ENCODE measurements around the gene NECTIN4. TPM values are rescaled to one million over a fixed set of nuclear protein-coding genes. Genes with fewer than 3 reads are reported as not detected.
"Not testable (repeated sequence)": the region's sequence is repeated elsewhere in the genome, so short reads cannot be mapped to it uniquely, and the experiment has no call there.

Gene NECTIN4
- total and polyA plus RNA-seq, 2 donors: 0.66 to 4.7 TPM

DNA sequence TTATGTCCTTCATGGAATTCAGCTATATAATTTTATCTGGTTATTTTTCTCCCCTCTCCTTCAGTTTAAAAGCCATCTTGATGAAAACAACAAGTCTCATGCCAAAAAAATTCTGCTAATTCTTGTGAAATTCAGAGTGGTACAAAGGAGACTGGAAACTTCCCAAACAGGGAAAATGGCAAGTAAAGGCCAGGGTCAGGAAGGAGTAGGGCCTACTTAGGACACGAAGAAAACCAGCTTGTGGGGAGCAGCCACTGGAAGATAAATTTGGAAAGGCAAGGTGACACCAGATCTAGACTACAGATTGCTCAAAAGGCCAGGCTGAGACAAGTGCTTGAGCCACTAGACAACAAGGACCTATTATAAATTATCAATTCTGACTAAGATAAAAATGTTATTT lies 56.9 kb downstream of the NECTIN4 start:
- H3K36me3 ChIP-seq (ENCODE audit: control insufficient read depth in 2 of 2, insufficient read depth in 2 of 2, low read length in 1 of 2): no peaks in the 10 kb centered on the region
- WGBS: 95% methylated on average over 1 of the region's 1 CpG
- H3K4me3 ChIP-seq (ENCODE audit: low read length in 2 of 2): no peak overlapping the region
- no peak overlapping the region for H3K27ac ChIP-seq (ENCODE audit: low read depth in 1 of 2, low read length in 1 of 2)
- no peaks in the 10 kb centered on the region for H3K4me1 ChIP-seq (ENCODE audit: control insufficient read depth in 2 of 2, insufficient read depth in 2 of 2, low read length in 2 of 2)
- DNase-seq (ENCODE audit: low read depth in 6 of 9, low spot score in 9 of 9): no peak
- H3K27me3 ChIP-seq (ENCODE audit: control insufficient read depth in 2 of 2, insufficient read depth in 1 of 2, low read length in 1 of 2): no peaks in the 10 kb centered on the region
- no peaks in the 10 kb centered on the region for H3K9me3 ChIP-seq (ENCODE audit: control insufficient read depth in 2 of 2, insufficient read depth in 1 of 2, low read length in 1 of 2)

DNA sequence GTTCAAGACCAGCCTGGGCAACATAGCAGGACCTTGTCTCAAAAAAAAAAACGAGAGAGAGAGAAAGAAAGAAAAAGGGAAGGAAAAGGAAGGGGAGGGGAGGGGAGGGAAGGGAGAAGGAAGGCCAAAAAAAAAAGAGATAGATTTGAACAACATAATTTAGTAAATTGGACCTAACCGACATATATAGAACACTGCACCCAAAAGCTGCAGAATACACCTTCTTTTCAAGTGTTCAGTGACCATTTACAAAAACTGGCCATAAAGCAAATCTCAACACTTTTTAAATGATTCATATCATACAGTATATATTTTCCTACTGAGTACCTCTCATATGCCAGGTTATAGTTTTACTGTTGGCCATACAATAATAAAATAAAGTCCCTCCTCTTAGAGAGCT lies 57.5 kb downstream of the NECTIN4 start:
- Histone ChIP-seq H3K27ac (ENCODE audit: low read depth in 1 of 2, low read length in 1 of 2) (no peak overlapping the region), H3K4me3 (ENCODE audit: low read length in 2 of 2) (no peak overlapping the region), H3K27me3 (ENCODE audit: control insufficient read depth in 2 of 2, insufficient read depth in 1 of 2, low read length in 1 of 2) (no peaks in the 10 kb centered on the region), H3K4me1 (ENCODE audit: control insufficient read depth in 2 of 2, insufficient read depth in 2 of 2, low read length in 2 of 2) (no peaks in the 10 kb centered on the region), H3K9me3 (ENCODE audit: control insufficient read depth in 2 of 2, insufficient read depth in 1 of 2, low read length in 1 of 2) (no peaks in the 10 kb centered on the region), H3K36me3 (ENCODE audit: control insufficient read depth in 2 of 2, insufficient read depth in 2 of 2, low read length in 1 of 2) (no peaks in the 10 kb centered on the region)
- WGBS: 55% methylated on average over 2 of the region's 2 CpGs
- DNase-seq (ENCODE audit: low read depth in 6 of 9, low spot score in 9 of 9): no peak

DNA sequence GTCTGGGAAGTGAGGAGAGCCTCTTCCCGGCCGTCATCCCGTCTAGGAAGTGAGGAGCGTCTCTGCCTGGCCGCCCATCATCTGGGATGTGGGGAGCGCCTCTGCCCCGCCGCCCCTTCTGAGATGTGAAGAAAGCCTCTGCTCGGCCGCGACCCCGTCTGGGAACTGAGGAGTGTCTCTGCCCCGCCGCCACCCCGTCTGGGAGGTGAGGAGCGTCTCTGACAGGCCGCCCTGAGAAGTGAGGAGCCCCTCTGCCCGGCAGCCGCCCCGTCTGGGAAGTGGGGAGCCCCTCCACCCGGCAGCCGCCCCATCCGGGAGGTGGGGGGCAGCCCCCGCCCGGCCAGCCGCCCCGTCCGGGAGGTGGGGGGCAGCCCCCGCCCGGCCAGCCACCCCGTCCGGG lies 59.9 kb downstream of the NECTIN4 start:
- DNase-seq (ENCODE audit: low read depth in 6 of 9, low spot score in 9 of 9); H3K36me3 ChIP-seq (ENCODE audit: control insufficient read depth in 2 of 2, insufficient read depth in 2 of 2, low read length in 1 of 2); H3K27me3 ChIP-seq (ENCODE audit: control insufficient read depth in 2 of 2, insufficient read depth in 1 of 2, low read length in 1 of 2); H3K4me1 ChIP-seq (ENCODE audit: control insufficient read depth in 2 of 2, insufficient read depth in 2 of 2, low read length in 2 of 2); H3K9me3 ChIP-seq (ENCODE audit: control insufficient read depth in 2 of 2, insufficient read depth in 1 of 2, low read length in 1 of 2); H3K27ac ChIP-seq (ENCODE audit: low read depth in 1 of 2, low read length in 1 of 2); H3K4me3 ChIP-seq (ENCODE audit: low read length in 2 of 2): not testable (repeated sequence)
- 98% methylated on average over 32 of the region's 32 CpGs for WGBS

DNA sequence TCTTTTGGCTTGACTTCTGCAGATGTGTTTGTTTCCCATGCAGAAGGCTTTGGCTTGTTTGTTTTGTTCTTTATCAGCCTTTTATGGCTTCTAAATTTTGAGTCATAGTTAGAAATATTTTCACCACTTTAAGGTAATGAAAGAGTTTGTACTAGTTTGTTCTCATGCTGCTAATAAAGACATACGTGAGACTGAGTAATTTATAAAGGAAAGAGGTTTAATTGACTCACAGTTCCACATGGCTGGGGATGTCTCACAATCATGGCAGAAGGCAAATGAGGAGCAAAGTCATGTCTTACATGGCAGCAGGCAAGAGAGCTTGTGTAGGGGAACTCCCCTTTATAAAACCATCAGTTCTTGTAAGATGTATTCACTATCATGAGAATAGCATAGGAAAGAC lies 62.4 kb downstream of the NECTIN4 start:
- H3K4me1 ChIP-seq (ENCODE audit: control insufficient read depth in 2 of 2, insufficient read depth in 2 of 2, low read length in 2 of 2); DNase-seq (ENCODE audit: low read depth in 6 of 9, low spot score in 9 of 9); H3K27me3 ChIP-seq (ENCODE audit: control insufficient read depth in 2 of 2, insufficient read depth in 1 of 2, low read length in 1 of 2); H3K4me3 ChIP-seq (ENCODE audit: low read length in 2 of 2); H3K27ac ChIP-seq (ENCODE audit: low read depth in 1 of 2, low read length in 1 of 2); H3K9me3 ChIP-seq (ENCODE audit: control insufficient read depth in 2 of 2, insufficient read depth in 1 of 2, low read length in 1 of 2); H3K36me3 ChIP-seq (ENCODE audit: control insufficient read depth in 2 of 2, insufficient read depth in 2 of 2, low read length in 1 of 2): not testable (repeated sequence)
- WGBS: 95% methylated on average over 1 of the region's 1 CpG

DNA sequence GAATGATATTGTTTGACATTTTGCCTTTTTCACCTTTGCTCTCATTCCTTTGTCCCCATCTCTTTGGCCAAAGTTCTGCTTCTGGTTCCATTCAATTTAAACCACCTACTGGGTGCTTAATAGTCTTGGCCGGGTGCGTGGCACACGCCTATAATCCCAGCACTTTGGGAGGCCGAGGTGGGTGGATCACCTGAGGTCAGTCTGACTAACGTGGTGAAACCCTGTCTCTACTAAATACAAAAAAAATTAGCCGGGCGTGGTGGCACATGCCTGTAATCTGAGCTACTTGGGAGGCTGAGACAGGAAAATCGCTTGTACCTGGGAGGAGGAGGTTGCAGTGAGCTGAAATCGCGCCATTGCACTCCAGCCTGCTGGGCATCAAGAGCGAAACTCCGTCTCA lies 66.9 kb downstream of the NECTIN4 start:
- not testable (repeated sequence) for H3K27me3 ChIP-seq (ENCODE audit: control insufficient read depth in 2 of 2, insufficient read depth in 1 of 2, low read length in 1 of 2); H3K36me3 ChIP-seq (ENCODE audit: control insufficient read depth in 2 of 2, insufficient read depth in 2 of 2, low read length in 1 of 2); H3K4me3 ChIP-seq (ENCODE audit: low read length in 2 of 2); DNase-seq (ENCODE audit: low read depth in 6 of 9, low spot score in 9 of 9); H3K9me3 ChIP-seq (ENCODE audit: control insufficient read depth in 2 of 2, insufficient read depth in 1 of 2, low read length in 1 of 2); H3K27ac ChIP-seq (ENCODE audit: low read depth in 1 of 2, low read length in 1 of 2)
- WGBS: 95% methylated on average over 12 of the region's 12 CpGs
- H3K4me1 ChIP-seq (ENCODE audit: control insufficient read depth in 2 of 2, insufficient read depth in 2 of 2, low read length in 2 of 2): peaks cover 4 to 28% of the 10 kb centered on the region in 2 donors

DNA sequence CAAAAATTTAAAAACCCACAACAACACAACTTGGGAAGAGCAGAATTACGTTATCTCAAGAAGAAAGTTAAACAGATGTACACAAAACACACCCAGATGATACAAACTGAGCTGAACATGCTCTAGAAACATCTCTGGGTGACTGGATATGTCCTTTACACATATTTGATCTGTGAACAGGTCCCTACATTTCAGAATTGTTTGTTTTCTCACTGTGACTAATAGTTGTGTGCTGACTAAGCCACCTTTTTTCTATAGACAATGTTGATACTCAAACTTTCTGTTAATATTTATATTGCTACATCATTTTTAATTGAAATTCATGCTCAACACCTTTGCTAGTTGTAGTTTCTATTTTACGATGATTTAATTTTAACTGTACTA lies 67.4 kb downstream of the NECTIN4 start:
- Histone ChIP-seq H3K27me3 (ENCODE audit: control insufficient read depth in 2 of 2, insufficient read depth in 1 of 2, low read length in 1 of 2) (peaks cover 0 to 6% of the 10 kb centered on the region in 2 donors), H3K4me1 (ENCODE audit: control insufficient read depth in 2 of 2, insufficient read depth in 2 of 2, low read length in 2 of 2) (peaks cover 4 to 28% of the 10 kb centered on the region in 2 donors), H3K9me3 (ENCODE audit: control insufficient read depth in 2 of 2, insufficient read depth in 1 of 2, low read length in 1 of 2) (no peaks in the 10 kb centered on the region), H3K4me3 (ENCODE audit: low read length in 2 of 2) (peak overlapping the region in 1 of 2 donors; percentile 65), H3K27ac (ENCODE audit: low read depth in 1 of 2, low read length in 1 of 2) (no peak overlapping the region), H3K36me3 (ENCODE audit: control insufficient read depth in 2 of 2, insufficient read depth in 2 of 2, low read length in 1 of 2) (no peaks in the 10 kb centered on the region)
- WGBS: 94% methylated on average over 2 of the region's 2 CpGs
- DNase-seq (ENCODE audit: low read depth in 6 of 9, low spot score in 9 of 9): no peak

DNA sequence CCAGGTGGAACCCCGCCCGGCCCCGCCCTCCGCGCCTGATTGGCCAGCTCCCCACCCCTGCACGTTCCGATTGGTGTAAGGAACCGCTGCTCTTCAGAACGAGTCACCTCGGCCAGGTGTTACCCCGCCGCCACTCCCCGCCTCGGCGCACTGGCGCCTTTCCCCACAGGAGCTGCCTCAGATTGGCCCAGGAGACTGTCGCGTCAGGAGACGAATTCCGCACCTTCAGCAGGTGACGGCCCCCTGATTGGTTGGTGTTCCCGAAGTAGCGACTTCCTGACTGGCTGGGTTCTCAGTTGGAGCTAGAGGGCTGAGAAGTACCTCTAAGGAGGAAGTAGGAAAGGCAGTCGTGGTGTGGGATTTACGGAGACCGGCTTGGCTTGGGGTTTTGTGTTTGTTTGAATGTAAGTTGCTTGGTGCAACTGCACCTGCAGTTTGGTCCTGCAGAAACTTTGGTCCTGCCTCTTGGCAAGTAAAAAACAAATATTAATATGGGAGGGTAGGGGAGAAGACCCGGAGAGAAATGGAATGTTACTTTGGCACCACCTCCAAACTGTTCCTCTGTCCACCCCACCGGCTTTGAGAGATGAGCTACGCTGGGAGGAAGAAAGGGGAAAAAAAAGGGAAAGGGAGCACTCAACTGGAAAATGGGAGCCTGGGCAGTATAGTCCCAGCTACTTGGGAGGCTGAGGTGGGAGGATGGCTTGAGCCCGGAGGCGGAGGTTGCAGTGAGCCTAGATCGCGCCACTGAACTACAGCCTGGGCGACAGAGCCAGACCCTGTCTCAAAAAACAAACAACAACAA lies 68.0 kb downstream of the NECTIN4 start:
- peak in 7 of 9 donors; percentile 75 to 91 (median 82) for DNase-seq (ENCODE audit: low read depth in 6 of 9, low spot score in 9 of 9)
- Histone ChIP-seq H3K36me3 (ENCODE audit: control insufficient read depth in 2 of 2, insufficient read depth in 2 of 2, low read length in 1 of 2) (no peaks in the 10 kb centered on the region), H3K9me3 (ENCODE audit: control insufficient read depth in 2 of 2, insufficient read depth in 1 of 2, low read length in 1 of 2) (no peaks in the 10 kb centered on the region), H3K27ac (ENCODE audit: low read depth in 1 of 2, low read length in 1 of 2) (peak overlapping the region; percentile 22 to 71), H3K4me3 (ENCODE audit: low read length in 2 of 2) (peak overlapping the region; percentile 60 to 65), H3K4me1 (ENCODE audit: control insufficient read depth in 2 of 2, insufficient read depth in 2 of 2, low read length in 2 of 2) (peaks cover 4 to 28% of the 10 kb centered on the region in 2 donors), H3K27me3 (ENCODE audit: control insufficient read depth in 2 of 2, insufficient read depth in 1 of 2, low read length in 1 of 2) (peaks cover 0 to 6% of the 10 kb centered on the region in 2 donors)
- 15% methylated on average over 34 of the region's 34 CpGs for WGBS

Other genes starting within 250 kb of the NECTIN4 start
- gene CD244, start 226.7 kb downstream of the NECTIN4 start, total RNA-seq: 10.3 TPM
- gene CD244, start 226.7 kb downstream of the NECTIN4 start, polyA plus RNA-seq: 2.4 TPM
- gene ITLN1, start 204.4 kb downstream of the NECTIN4 start, total RNA-seq: 2.1 TPM
- 8.7 TPM for gene ITLN1, start 204.4 kb downstream of the NECTIN4 start, polyA plus RNA-seq
- gene ITLN2, start 134.7 kb downstream of the NECTIN4 start, total RNA-seq: 0.38 TPM
- gene ITLN2, start 134.7 kb downstream of the NECTIN4 start, polyA plus RNA-seq: 2.1 TPM
- gene F11R, start 68.4 kb downstream of the NECTIN4 start, total RNA-seq: 28.3 TPM
- gene F11R, start 68.4 kb downstream of the NECTIN4 start, polyA plus RNA-seq: 43.0 TPM
- gene TSTD1, start 50.6 kb downstream of the NECTIN4 start, total RNA-seq: 73.0 TPM
- 149 TPM for gene TSTD1, start 50.6 kb downstream of the NECTIN4 start, polyA plus RNA-seq
- gene USF1, start 43.6 kb downstream of the NECTIN4 start, total RNA-seq: 81.8 TPM
- 148 TPM for gene USF1, start 43.6 kb downstream of the NECTIN4 start, polyA plus RNA-seq
- 65.7 TPM for gene ARHGAP30, start 19.7 kb downstream of the NECTIN4 start, total RNA-seq
- 40.8 TPM for gene ARHGAP30, start 19.7 kb downstream of the NECTIN4 start, polyA plus RNA-seq
- gene KLHDC9, start 8.8 kb upstream of the NECTIN4 start, total RNA-seq: 1.9 TPM
- gene KLHDC9, start 8.8 kb upstream of the NECTIN4 start, polyA plus RNA-seq: 4.7 TPM
- gene PFDN2, start 28.5 kb upstream of the NECTIN4 start, total RNA-seq: 48.2 TPM
- 152 TPM for gene PFDN2, start 28.5 kb upstream of the NECTIN4 start, polyA plus RNA-seq
- gene NIT1, start 28.5 kb upstream of the NECTIN4 start, total RNA-seq: 28.0 TPM
- 61.4 TPM for gene NIT1, start 28.5 kb upstream of the NECTIN4 start, polyA plus RNA-seq
- 14.7 TPM for gene DEDD, start 43.1 kb upstream of the NECTIN4 start, total RNA-seq
- gene DEDD, start 43.1 kb upstream of the NECTIN4 start, polyA plus RNA-seq: 24.8 TPM
- 93.5 TPM for gene UFC1, start 64.4 kb upstream of the NECTIN4 start, total RNA-seq
- 118 TPM for gene UFC1, start 64.4 kb upstream of the NECTIN4 start, polyA plus RNA-seq
- gene USP21, start 69.9 kb upstream of the NECTIN4 start, total RNA-seq: 10.0 TPM
- gene USP21, start 69.9 kb upstream of the NECTIN4 start, polyA plus RNA-seq: 23.4 TPM
- 19.9 TPM for gene PPOX, start 76.9 kb upstream of the NECTIN4 start, total RNA-seq
- gene PPOX, start 76.9 kb upstream of the NECTIN4 start, polyA plus RNA-seq: 50.4 TPM
- 14.3 TPM for gene B4GALT3, start 87.9 kb upstream of the NECTIN4 start, total RNA-seq
- 32.0 TPM for gene B4GALT3, start 87.9 kb upstream of the NECTIN4 start, polyA plus RNA-seq
- 0.61 TPM for gene ADAMTS4, start 109.5 kb upstream of the NECTIN4 start, total RNA-seq
- 3.0 TPM for gene ADAMTS4, start 109.5 kb upstream of the NECTIN4 start, polyA plus RNA-seq
- gene NDUFS2, start 112.8 kb upstream of the NECTIN4 start, total RNA-seq: 67.7 TPM
- gene NDUFS2, start 112.8 kb upstream of the NECTIN4 start, polyA plus RNA-seq: 39.9 TPM
- 24.0 TPM for gene FCER1G, start 125.7 kb upstream of the NECTIN4 start, total RNA-seq
- gene FCER1G, start 125.7 kb upstream of the NECTIN4 start, polyA plus RNA-seq: 262 TPM
- gene APOA2, start 134.1 kb upstream of the NECTIN4 start, total RNA-seq: 1.7 TPM
- gene APOA2, start 134.1 kb upstream of the NECTIN4 start, polyA plus RNA-seq: 4.9 TPM
- 9.6 TPM for gene TOMM40L, start 136.5 kb upstream of the NECTIN4 start, total RNA-seq
- 9.1 TPM for gene TOMM40L, start 136.5 kb upstream of the NECTIN4 start, polyA plus RNA-seq
- not detected for gene NR1I3, start 148.6 kb upstream of the NECTIN4 start, total RNA-seq
- gene NR1I3, start 148.6 kb upstream of the NECTIN4 start, polyA plus RNA-seq: 0.14 TPM
- gene PCP4L1, start 169.2 kb upstream of the NECTIN4 start, total RNA-seq: 2.4 TPM
- gene PCP4L1, start 169.2 kb upstream of the NECTIN4 start, polyA plus RNA-seq: 8.9 TPM
- 3.6 TPM for gene MPZ, start 220.4 kb upstream of the NECTIN4 start, total RNA-seq
- 4.5 TPM for gene MPZ, start 220.4 kb upstream of the NECTIN4 start, polyA plus RNA-seq
- gene SDHC, start 224.8 kb upstream of the NECTIN4 start, total RNA-seq: 19.8 TPM
- gene SDHC, start 224.8 kb upstream of the NECTIN4 start, polyA plus RNA-seq: 93.5 TPM